K562 (cell line): ENCODE data around the gene HAPSTR1. TPM values are rescaled to one million over a fixed set of nuclear protein-coding genes. Genes with fewer than 3 reads are reported as not detected.

Experiments
- ATAC-seq: fragments of 200-7000 bp; cut with Tn5 transposase; 3 replicates; pipeline ENCODE4 v1.9.1; 2020; ENCODE audit warnings: moderate library complexity
- BruUV-seq: library from RNA; stranded (reverse); fragments of 400-500 nt; replicated peaks from 2 replicates; lab custom pipeline; 2021; lab: Mats Ljungman, UMichigan
- CTCF ChIA-PET: fragments of 300-600 bp; formaldehyde crosslinking; extraction: SDS; loops from one replicate; lab custom pipeline; 2021; ENCODE audit warnings: low intra/inter-chr PET ratio; lab: Yijun Ruan, JAX
- POLR2A ChIA-PET: fragments of 300-600, 350-650 bp; sonication (Branson Sonifier 250); formaldehyde crosslinking; extraction: SDS; loops from one replicate; lab custom pipeline; 2021; ENCODE audit warnings: antibody characterized with exemption, inconsistent platforms; lab: Yijun Ruan, JAX
- DNase-seq, 4 experiments: peaks; one replicate each; pipeline versions ENCODE4 v3.0.0 to v3.0.0-alpha.2; 2011 to 2018; ENCODE audit warnings: low spot score in 3 of 4, mixed read lengths in 3 of 4; ENCODE audit errors: extremely low read depth in 1 of 4
- FAIRE-seq: peaks from 2 replicates; lab custom pipeline; 2011; peaks lifted over from hg19 to GRCh38; lab: Jason Lieb, UNC
- H2AFZ ChIP-seq: 2 replicates; pipeline ENCODE4 v1.6.0; 2011; ENCODE audit warnings: low read depth, low read length, control low read depth, inconsistent platforms
- H3K27ac ChIP-seq: fragments of 200-600 bp; 3 replicates; pipeline ENCODE4 v1.8.0; 2011; ENCODE audit warnings: low read depth, mild to moderate bottlenecking, control low read depth, inconsistent platforms, low read length, moderate library complexity, mixed read lengths; ENCODE audit errors: extremely low read depth
- H3K27me3 ChIP-seq, 2 experiments: fragments of 300-600 bp in 1 of 2; 2 replicates in 1 of 2; 3 replicates in 1 of 2; pipeline versions ENCODE4 v1.6.0 to v1.8.0; 2011; ENCODE audit warnings: inconsistent platforms in 2 of 2, low read length in 2 of 2, mild to moderate bottlenecking in 1 of 2, mixed read lengths in 1 of 2, moderate library complexity in 1 of 2; ENCODE audit not compliant: control insufficient read depth in 2 of 2, insufficient read depth in 2 of 2
- H3K36me3 ChIP-seq: fragments of 300-600 bp; 3 replicates; pipeline ENCODE4 v1.8.0; 2011; ENCODE audit warnings: mild to moderate bottlenecking, low read length, inconsistent platforms; ENCODE audit not compliant: control insufficient read depth, insufficient read depth
- H3K4me1 ChIP-seq, 2 experiments: fragments of 200-600 bp in 1 of 2; replicated peaks in 1 of 2; 2 replicates in 1 of 2; 3 replicates in 1 of 2; pipeline versions ENCODE4 v1.5.1 to v1.8.0; 2011; ENCODE audit warnings: inconsistent platforms in 2 of 2, low read length in 2 of 2, mild to moderate bottlenecking in 1 of 2, mixed read lengths in 1 of 2, moderate library complexity in 1 of 2; ENCODE audit not compliant: control insufficient read depth in 2 of 2, insufficient read depth in 2 of 2
- H3K4me2 ChIP-seq: 2 replicates; pipeline ENCODE4 v1.6.1; 2011; ENCODE audit warnings: low read length, control low read depth, inconsistent platforms, mixed read lengths; ENCODE audit not compliant: insufficient read depth
- H3K4me3 ChIP-seq: fragments of 200-600 bp; sonication (generic), shearing (Covaris generic); 2 replicates; pipeline ENCODE4 v1.5.1; 2016; ENCODE audit warnings: control low read depth, inconsistent platforms
- H3K79me2 ChIP-seq: fragments of 200-600 bp; 3 replicates; pipeline ENCODE4 v1.8.0; 2011; ENCODE audit warnings: low read length, inconsistent platforms; ENCODE audit not compliant: control insufficient read depth, insufficient read depth
- H3K9ac ChIP-seq, 2 experiments: 2 replicates each; pipeline versions ENCODE4 v1.6.0 to v1.6.1; 2011; ENCODE audit warnings: low read depth in 2 of 2, low read length in 2 of 2, control low read depth in 1 of 2, inconsistent platforms in 1 of 2, mild to moderate bottlenecking in 1 of 2, mixed read lengths in 1 of 2; ENCODE audit not compliant: insufficient read depth in 1 of 2
- H3K9me1 ChIP-seq: one replicate; pipeline ENCODE4 v1.6.0; 2011; ENCODE audit warnings: inconsistent platforms, mild to moderate bottlenecking, low read length, moderate library complexity; ENCODE audit not compliant: control insufficient read depth, insufficient read depth
- H3K9me3 ChIP-seq: replicated peaks from 2 replicates; pipeline ENCODE4 v1.5.1; 2011; ENCODE audit warnings: low read depth, low read length, inconsistent platforms; ENCODE audit not compliant: control insufficient read depth, insufficient read depth
- H4K20me1 ChIP-seq: replicated peaks from 2 replicates; pipeline ENCODE4 v1.6.1; 2011; ENCODE audit warnings: low read length, inconsistent platforms, mixed read lengths; ENCODE audit not compliant: control insufficient read depth, insufficient read depth
- BRD4 ChIP-seq: fragments of 200-600 bp; sonication (generic); IDR thresholded peaks from 2 replicates; pipeline ENCODE4 v1.6.1; 2017; ENCODE audit warnings: inconsistent platforms
- CHD2 ChIP-seq: IDR thresholded peaks from 2 replicates; pipeline ENCODE4 v1.6.1; 2011; ENCODE audit warnings: low read depth, low read length
- FOXK2 ChIP-seq, 2 experiments: fragments of 450-650 bp; IDR thresholded peaks in 1 of 2; conservative IDR thresholded peaks in 1 of 2; 2 replicates each; pipeline ENCODE4 v1.6.1; 2016; ENCODE audit warnings: low read depth in 2 of 2, mild to moderate bottlenecking in 1 of 2
- HLTF ChIP-seq: fragments of 450-650 bp; IDR thresholded peaks from 2 replicates; pipeline ENCODE4 v1.6.1; 2016
- KDM1A ChIP-seq, 2 experiments: fragments of 450-650 bp; IDR thresholded peaks; 2 replicates each; pipeline ENCODE4 v1.6.1; 2016; ENCODE audit warnings: mild to moderate bottlenecking in 2 of 2
- MGA ChIP-seq: fragments of 450-650 bp; IDR thresholded peaks from 2 replicates; pipeline ENCODE4 v1.6.1; 2016; ENCODE audit warnings: mild to moderate bottlenecking, moderate library complexity
- SMARCB1 ChIP-seq: IDR thresholded peaks from 2 replicates; pipeline ENCODE4 v1.6.1; 2011; ENCODE audit warnings: improper control_type of control experiment, low read depth; ENCODE audit not compliant: insufficient read length
- TCF7 ChIP-seq: sonication (generic); IDR thresholded peaks from 2 replicates; pipeline ENCODE4 v1.6.1; 2016; ENCODE audit warnings: antibody characterized with exemption, borderline replicate concordance
- ZNF143 ChIP-seq: sonication (generic); formaldehyde crosslinking; IDR thresholded peaks from 2 replicates; pipeline ENCODE4 v1.9.0; 2022; ENCODE audit warnings: mild to moderate bottlenecking, missing genetic modification reagents
- WGBS: fragments of 100-300 bp; shearing (Covaris generic); methylation state at CpG from one replicate; pipeline ENCODE4 v1.1.6; 2016; ENCODE audit warnings: low coverage, mixed read lengths; ENCODE audit not compliant: insufficient coverage; ENCODE audit errors: missing lambda C conversion rate; 5-methylcytosine and 5-hydroxymethylcytosine counted together
- in situ Hi-C: fragments of 300-500 bp; cut with MboI; formaldehyde crosslinking; loops from 4 replicates; pipeline ENCODE4 v1.15.0; 2018; ENCODE audit warnings: inconsistent platforms, mixed read lengths
- intact Hi-C: fragments of 100-400 bp; cut with micrococcal nuclease; formaldehyde crosslinking; loops from 2 replicates; pipeline ENCODE4 v1.14.2; 2022
- polyA plus RNA-seq, 8 experiments: library from polyadenylated mRNA; depleted of rRNA in 4 of 8; stranded (reverse) in 5 of 8; unstranded in 3 of 8; fragments of >200 nt; fragmentation: Nextera tagmentation in 2 of 8; fragmentation: Illumina TruSeq in 1 of 8; extraction: Ambion mirVana in 2 of 8; extraction: Trizol in 1 of 8; gene quantifications; 2 replicates each; pipeline versions ENCODE4 v1.2.1 to v1.2.3, GENCODE V29; 2011 to 2014; ENCODE audit warnings: inconsistent platforms in 1 of 8, missing spikeins in 1 of 8
- total RNA-seq, 7 experiments: library from RNA; depleted of rRNA in 6 of 7; stranded (reverse); fragments of >200 nt in 6 of 7; fragmentation: Illumina TruSeq in 2 of 7; extraction: Trizol in 2 of 7; gene quantifications; 2 replicates each; pipeline versions ENCODE4 v1.2.1 to v1.2.3, GENCODE V29; 2011 to 2021; ENCODE audit warnings: low replicate concordance in 1 of 7
- TF ChIP-seq, protein P1 (sequence below): fragments of 250-450 bp; sonication (Bioruptor Pico); IDR thresholded peaks from 2 replicates; pipeline ENCODE4 v1.5.0; 2020; ENCODE audit warnings: mild to moderate bottlenecking

Gene HAPSTR1
- total and polyA plus RNA-seq, 9 of the 15 experiments (the other 6 are each of a cell fraction or from before 2014, with no cell fraction given): 10.8 to 67.9 (median 36.5) TPM

GRCh38 chr16:9139965-9140364 is 48.5 kb downstream of the HAPSTR1 start:
- Histone ChIP-seq H3K79me2 (no peaks in the 10 kb centered on the region), H3K27ac (no peak overlapping the region), H3K9me1 (no peaks in the 10 kb centered on the region), H3K4me2 (no peak overlapping the region; the same call in 1 of the 2 replicates), H4K20me1 (peaks cover 3% of the 10 kb centered on the region; the same call in 1 of the 2 replicates), H3K36me3 (no peaks in the 10 kb centered on the region), H3K4me1 (peaks cover 3 to 4% of the 10 kb centered on the region in 2 experiments; a peak in 3 of 5 replicates), H3K27me3 (peaks cover 2 to 3% of the 10 kb centered on the region in 2 experiments; a peak in 2 of 5 replicates), H3K9ac (no peak overlapping the region), H3K4me3 (no peak overlapping the region), H3K9me3 (no peaks in the 10 kb centered on the region), H2AFZ (peak overlapping the region; percentile 3; the same call in 1 of the 2 replicates)
- peak; percentile 59 to 65 (median 59) for DNase-seq
- in situ Hi-C loops (no loop called here), intact Hi-C loops (loop anchor here (10.0 kb wide), 2 partner anchors 265 to 575 kb away; no protein-coding TSS in a partner anchor)
- ATAC-seq: peak; percentile 97
- ChIA-PET CTCF (no interaction called here), POLR2A (interaction anchor here (1.1 kb wide), 1 partner anchor 11 kb away, joined by 5 read pairs; no protein-coding TSS in a partner anchor)
- WGBS: 33% methylated on average over 7 of the region's 7 CpGs
- no TSS peak for BruUV-seq
- peak; percentile 96 for FAIRE-seq
- TF ChIP-seq BRD4 (no peak), HLTF (0 out of 2 replicates have a peak, but pooled peaks have one; percentile 16), ZNF143 (CRISPR knock-in tag) (peak; percentile 85), MGA (no peak), TCF7 (no peak), KDM1A (IDR thresholded peaks at IDR 0.05) (no peak), SMARCB1 (no peak), CHD2 (no peak), FOXK2 (conservative IDR thresholded peaks at IDR 0.05 in 1 of 2, IDR thresholded peaks at IDR 0.05 in 1 of 2; ENCODE audit: low read depth in 2 of 2) (0 out of 4 replicates have a peak, but pooled peaks of 1 of the 2 experiments have one; percentile 26)
- TF ChIP-seq, protein P1, sequence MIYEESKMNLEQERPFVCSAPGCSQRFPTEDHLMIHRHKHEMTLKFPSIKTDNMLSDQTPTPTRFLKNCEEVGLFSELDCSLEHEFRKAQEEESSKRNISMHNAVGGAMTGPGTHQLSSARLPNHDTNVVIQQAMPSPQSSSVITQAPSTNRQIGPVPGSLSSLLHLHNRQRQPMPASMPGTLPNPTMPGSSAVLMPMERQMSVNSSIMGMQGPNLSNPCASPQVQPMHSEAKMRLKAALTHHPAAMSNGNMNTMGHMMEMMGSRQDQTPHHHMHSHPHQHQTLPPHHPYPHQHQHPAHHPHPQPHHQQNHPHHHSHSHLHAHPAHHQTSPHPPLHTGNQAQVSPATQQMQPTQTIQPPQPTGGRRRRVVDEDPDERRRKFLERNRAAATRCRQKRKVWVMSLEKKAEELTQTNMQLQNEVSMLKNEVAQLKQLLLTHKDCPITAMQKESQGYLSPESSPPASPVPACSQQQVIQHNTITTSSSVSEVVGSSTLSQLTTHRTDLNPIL (CRISPR knock-in tag): no peak
